ENCODE measurements around the gene PRDX5. TPM values are rescaled to one million over a fixed set of nuclear protein-coding genes. Genes with fewer than 3 reads are reported as not detected.

The PRDX5 gene
- total and polyA plus RNA-seq, 2 donors (not counting 1 experiment from before 2014, with no cell fraction given) = 50.4 to 95.5 TPM

DNA sequence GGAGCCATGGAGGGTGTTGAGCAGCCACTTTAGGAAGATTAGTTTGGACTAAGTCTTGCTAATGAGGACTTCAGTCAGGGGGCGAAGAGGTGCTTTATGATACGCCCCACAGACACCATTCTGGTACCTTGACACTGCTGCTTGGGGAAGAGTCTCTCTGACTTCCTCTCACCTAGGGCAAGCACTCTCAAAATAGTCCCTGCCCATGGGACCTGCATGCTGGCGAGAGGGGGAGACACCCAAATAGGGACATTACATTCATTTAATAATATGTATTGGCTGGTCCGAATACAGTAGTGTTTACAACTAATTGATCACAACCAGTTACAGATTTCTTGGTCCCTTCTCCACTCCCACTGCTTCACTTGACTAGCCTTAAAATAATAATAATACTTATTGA is 22.2 kb upstream of the PRDX5 start:
- H3K9me3 ChIP-seq (ENCODE audit: control extremely low read depth in 1 of 3, control insufficient read depth in 2 of 3, insufficient read depth in 1 of 3, low read length in 2 of 3) = peaks cover 0 to 32% (median 0%) of the 10 kb centered on the region in 3 donors
- H3K4me1 Mint-ChIP-seq = peaks cover 22% of the 10 kb centered on the region
- H3K4me3 Mint-ChIP-seq = no peak overlapping the region
- no peaks in the 10 kb centered on the region for H3K79me2 ChIP-seq (ENCODE audit: control insufficient read depth, insufficient read depth, low read length)
- ChIA-PET POLR2A (interaction anchor here (0.7 kb wide), 1 partner anchor 1279 kb away, joined by 10 read pairs; no protein-coding TSS in a partner anchor), CTCF (interaction anchor here (0.5 kb wide), 1 partner anchor 1728 kb away, joined by 3 read pairs; no protein-coding TSS in a partner anchor)
- no peak overlapping the region for H3K27ac ChIP-seq (ENCODE audit: low read length in 2 of 2)
- ATAC-seq (ENCODE audit: low read depth) = no peak
- no peak overlapping the region for H2AFZ ChIP-seq (ENCODE audit: insufficient read depth, low read depth, low read length, poor library complexity, severe bottlenecking)
- no peak for DNase-seq
- peaks cover 28 to 56% of the 10 kb centered on the region in 2 donors for H3K4me1 ChIP-seq (ENCODE audit: control insufficient read depth in 2 of 2, insufficient read depth in 2 of 2, low read length in 2 of 2)
- no peaks in the 10 kb centered on the region for H3K36me3 ChIP-seq (replicated peaks in 1 of 2; ENCODE audit: control extremely low read depth in 1 of 2, control insufficient read depth in 1 of 2, extremely low read depth in 1 of 2, insufficient read depth in 2 of 2, low read length in 1 of 2)
- intact Hi-C loops (cut with micrococcal nuclease) = no loop called here
- peaks cover 59% of the 10 kb centered on the region for H3K27me3 Mint-ChIP-seq
- H3K9me3 Mint-ChIP-seq (ENCODE audit: insufficient read depth) = no peaks in the 10 kb centered on the region
- no peak overlapping the region for H3K9ac ChIP-seq (ENCODE audit: low read length)
- no peak overlapping the region for H3K4me2 ChIP-seq (replicated peaks; ENCODE audit: low read depth, low read length, poor library complexity, severe bottlenecking)
- H3K27me3 ChIP-seq (replicated peaks in 1 of 4; ENCODE audit: control extremely low read depth in 1 of 4, control insufficient read depth in 3 of 4, insufficient read depth in 4 of 4, low read length in 3 of 4) = peaks cover 0 to 91% (median 66%) of the 10 kb centered on the region in 4 experiments
- no peak for TF ChIP-seq EZH2 (IDR thresholded peaks at IDR 0.05; ENCODE audit: borderline replicate concordance, insufficient read depth, low read depth, low read length, poor library complexity, severe bottlenecking)
- 67% methylated on average over 1 of the region's 4 CpGs for WGBS (ENCODE audit: insufficient coverage)
- peaks cover 26% of the 10 kb centered on the region for H4K20me1 ChIP-seq (ENCODE audit: control insufficient read depth, insufficient read depth, low read length, poor library complexity, severe bottlenecking)
- no peak overlapping the region for H3K27ac Mint-ChIP-seq
- no peak overlapping the region for H3K4me3 ChIP-seq (ENCODE audit: control extremely low read depth in 1 of 5, extremely low read depth in 1 of 5, insufficient read depth in 1 of 5, low read depth in 2 of 5, low read length in 4 of 5)

DNA sequence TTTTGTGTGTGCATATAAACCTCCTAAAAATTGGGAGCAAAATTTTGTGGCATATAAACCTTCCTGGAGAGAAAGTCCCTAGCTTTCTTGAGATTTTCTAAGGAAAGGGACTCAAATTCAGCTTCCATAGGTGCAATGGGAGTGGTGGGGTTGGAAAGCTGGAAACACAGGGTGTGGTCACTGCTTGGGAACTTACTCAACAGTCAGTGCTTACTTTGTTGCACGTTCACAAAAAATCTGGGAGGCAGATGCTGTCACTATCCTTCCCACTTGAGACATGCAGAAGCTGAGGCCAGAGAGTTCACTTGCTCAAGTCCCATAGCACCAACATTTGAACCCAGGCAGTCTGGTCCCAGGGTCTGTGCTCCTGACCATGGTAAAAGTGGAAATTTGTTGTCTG is 21.7 kb upstream of the PRDX5 start:
- H3K4me2 ChIP-seq (replicated peaks; ENCODE audit: low read depth, low read length, poor library complexity, severe bottlenecking) = no peak overlapping the region
- no peak overlapping the region for H3K4me3 Mint-ChIP-seq
- DNase-seq (no peak), ATAC-seq (ENCODE audit: low read depth) (no peak)
- no peak overlapping the region for H3K27ac ChIP-seq (ENCODE audit: low read length in 2 of 2)
- TF ChIP-seq EZH2 (IDR thresholded peaks at IDR 0.05; ENCODE audit: borderline replicate concordance, insufficient read depth, low read depth, low read length, poor library complexity, severe bottlenecking) = no peak
- TF ChIP-seq, protein P1, sequence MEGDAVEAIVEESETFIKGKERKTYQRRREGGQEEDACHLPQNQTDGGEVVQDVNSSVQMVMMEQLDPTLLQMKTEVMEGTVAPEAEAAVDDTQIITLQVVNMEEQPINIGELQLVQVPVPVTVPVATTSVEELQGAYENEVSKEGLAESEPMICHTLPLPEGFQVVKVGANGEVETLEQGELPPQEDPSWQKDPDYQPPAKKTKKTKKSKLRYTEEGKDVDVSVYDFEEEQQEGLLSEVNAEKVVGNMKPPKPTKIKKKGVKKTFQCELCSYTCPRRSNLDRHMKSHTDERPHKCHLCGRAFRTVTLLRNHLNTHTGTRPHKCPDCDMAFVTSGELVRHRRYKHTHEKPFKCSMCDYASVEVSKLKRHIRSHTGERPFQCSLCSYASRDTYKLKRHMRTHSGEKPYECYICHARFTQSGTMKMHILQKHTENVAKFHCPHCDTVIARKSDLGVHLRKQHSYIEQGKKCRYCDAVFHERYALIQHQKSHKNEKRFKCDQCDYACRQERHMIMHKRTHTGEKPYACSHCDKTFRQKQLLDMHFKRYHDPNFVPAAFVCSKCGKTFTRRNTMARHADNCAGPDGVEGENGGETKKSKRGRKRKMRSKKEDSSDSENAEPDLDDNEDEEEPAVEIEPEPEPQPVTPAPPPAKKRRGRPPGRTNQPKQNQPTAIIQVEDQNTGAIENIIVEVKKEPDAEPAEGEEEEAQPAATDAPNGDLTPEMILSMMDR (IDR thresholded peaks at IDR 0.05) = no peak
- peaks cover 25% of the 10 kb centered on the region for H4K20me1 ChIP-seq (ENCODE audit: control insufficient read depth, insufficient read depth, low read length, poor library complexity, severe bottlenecking)
- intact Hi-C loops (cut with micrococcal nuclease) = no loop called here
- no peaks in the 10 kb centered on the region for H3K9me3 Mint-ChIP-seq (ENCODE audit: insufficient read depth)
- H3K4me1 Mint-ChIP-seq = peaks cover 24% of the 10 kb centered on the region
- peaks cover 31 to 54% of the 10 kb centered on the region in 2 donors for H3K4me1 ChIP-seq (ENCODE audit: control insufficient read depth in 2 of 2, insufficient read depth in 2 of 2, low read length in 2 of 2)
- peaks cover 61% of the 10 kb centered on the region for H3K27me3 Mint-ChIP-seq
- CTCF ChIA-PET = interaction anchor here (1.7 kb wide), 1 partner anchor 91 kb away, joined by 5 read pairs; no protein-coding TSS in a partner anchor
- peaks cover 0 to 30% (median 0%) of the 10 kb centered on the region in 3 donors for H3K9me3 ChIP-seq (ENCODE audit: control extremely low read depth in 1 of 3, control insufficient read depth in 2 of 3, insufficient read depth in 1 of 3, low read length in 2 of 3)
- H3K79me2 ChIP-seq (ENCODE audit: control insufficient read depth, insufficient read depth, low read length) = no peaks in the 10 kb centered on the region
- no peak overlapping the region for H3K27ac Mint-ChIP-seq
- H3K4me3 ChIP-seq (ENCODE audit: control extremely low read depth in 1 of 5, extremely low read depth in 1 of 5, insufficient read depth in 1 of 5, low read depth in 2 of 5, low read length in 4 of 5) = no peak overlapping the region
- POLR2A ChIA-PET = interaction anchor here (0.6 kb wide), 1 partner anchor 435 kb away, joined by 6 read pairs; no protein-coding TSS in a partner anchor
- H3K27me3 ChIP-seq (replicated peaks in 1 of 4; ENCODE audit: control extremely low read depth in 1 of 4, control insufficient read depth in 3 of 4, insufficient read depth in 4 of 4, low read length in 3 of 4) = peaks cover 0 to 91% (median 66%) of the 10 kb centered on the region in 4 experiments
- no peak overlapping the region for H2AFZ ChIP-seq (ENCODE audit: insufficient read depth, low read depth, low read length, poor library complexity, severe bottlenecking)
- no peak overlapping the region for H3K9ac ChIP-seq (ENCODE audit: low read length)
- 57% methylated on average over 1 of the region's 1 CpG for WGBS (ENCODE audit: insufficient coverage)
- no peaks in the 10 kb centered on the region for H3K36me3 ChIP-seq (replicated peaks in 1 of 2; ENCODE audit: control extremely low read depth in 1 of 2, control insufficient read depth in 1 of 2, extremely low read depth in 1 of 2, insufficient read depth in 2 of 2, low read length in 1 of 2)

Measured in B cell (primary cell).